C4-2B (cell line): Measurements from ENCODE around the gene SMARCC2.

Experiments
- ZFX ChIP-seq: fragments of 450-650 bp; IDR thresholded peaks from 2 replicates; pipeline ENCODE4 v1.6.1; 2017
- TF ChIP-seq, protein P1 (sequence below): fragments of 450-650 bp; conservative IDR thresholded peaks from 2 replicates; pipeline ENCODE4 v1.5.1; 2017; ENCODE audit warnings: mild to moderate bottlenecking

DNA sequence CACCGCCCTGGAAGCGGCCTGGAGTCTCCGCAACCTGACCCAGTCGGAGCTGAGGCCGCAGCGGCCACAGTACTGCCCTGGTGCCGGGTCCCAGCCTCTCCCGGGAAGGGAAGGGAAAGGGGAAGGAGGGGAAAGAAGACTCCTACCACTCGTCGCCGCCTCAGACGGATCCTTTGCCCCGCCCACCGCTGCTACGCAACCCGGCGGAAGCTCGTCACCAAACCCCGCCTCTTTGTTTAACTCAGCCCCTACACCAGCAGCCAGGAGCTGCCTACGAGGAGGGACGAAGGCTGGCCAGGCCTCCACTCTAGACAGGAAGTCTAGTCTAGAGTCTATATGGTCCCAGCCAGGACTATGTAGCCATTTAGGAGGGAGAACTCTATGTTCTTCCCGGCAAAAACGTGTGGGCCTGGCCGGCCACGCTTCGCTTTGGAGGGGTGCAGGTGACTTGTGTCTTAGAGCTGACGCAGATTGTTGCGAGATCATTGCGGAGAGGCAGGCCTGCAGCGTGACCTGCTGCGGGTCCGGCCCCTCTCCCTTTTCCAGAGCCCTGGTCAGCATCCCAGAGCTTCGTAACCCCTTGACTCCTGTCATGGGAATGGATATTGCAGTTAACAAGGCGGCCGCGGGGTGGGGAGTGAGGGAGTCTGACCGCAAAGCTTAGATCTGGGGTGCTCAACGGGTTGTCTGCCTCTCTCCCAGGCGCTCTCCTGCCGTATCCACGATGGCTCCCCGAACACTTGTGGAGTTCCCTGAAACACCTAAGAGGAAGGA, 32.7 kb upstream of the SMARCC2 start, which contains the start of gene RNF41:
- TF ChIP-seq, protein P1, sequence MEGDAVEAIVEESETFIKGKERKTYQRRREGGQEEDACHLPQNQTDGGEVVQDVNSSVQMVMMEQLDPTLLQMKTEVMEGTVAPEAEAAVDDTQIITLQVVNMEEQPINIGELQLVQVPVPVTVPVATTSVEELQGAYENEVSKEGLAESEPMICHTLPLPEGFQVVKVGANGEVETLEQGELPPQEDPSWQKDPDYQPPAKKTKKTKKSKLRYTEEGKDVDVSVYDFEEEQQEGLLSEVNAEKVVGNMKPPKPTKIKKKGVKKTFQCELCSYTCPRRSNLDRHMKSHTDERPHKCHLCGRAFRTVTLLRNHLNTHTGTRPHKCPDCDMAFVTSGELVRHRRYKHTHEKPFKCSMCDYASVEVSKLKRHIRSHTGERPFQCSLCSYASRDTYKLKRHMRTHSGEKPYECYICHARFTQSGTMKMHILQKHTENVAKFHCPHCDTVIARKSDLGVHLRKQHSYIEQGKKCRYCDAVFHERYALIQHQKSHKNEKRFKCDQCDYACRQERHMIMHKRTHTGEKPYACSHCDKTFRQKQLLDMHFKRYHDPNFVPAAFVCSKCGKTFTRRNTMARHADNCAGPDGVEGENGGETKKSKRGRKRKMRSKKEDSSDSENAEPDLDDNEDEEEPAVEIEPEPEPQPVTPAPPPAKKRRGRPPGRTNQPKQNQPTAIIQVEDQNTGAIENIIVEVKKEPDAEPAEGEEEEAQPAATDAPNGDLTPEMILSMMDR, result no peak
- peak; percentile 54; the same call in 1 of the 2 replicates for TF ChIP-seq ZFX
